Suprapubic skin (tissue), 4 donors: ENCODE data around the gene CAMTA1. TPM values are rescaled to one million over a fixed set of nuclear protein-coding genes. Genes with fewer than 3 reads are reported as not detected.

Source experiments
- DNase-seq, 2 donors: peaks; one replicate each; pipeline ENCODE4 v3.0.0-alpha.2; 2019; ENCODE audit warnings: low spot score in 2 of 2
- H3K27ac ChIP-seq: fragments of 200-600 bp; sonication (generic); one replicate; pipeline ENCODE4 v1.5.1; 2019
- H3K27me3 ChIP-seq: fragments of 200-600 bp; sonication (generic); one replicate; pipeline ENCODE4 v1.5.1; 2019
- H3K36me3 ChIP-seq: fragments of 200-600 bp; sonication (generic); one replicate; pipeline ENCODE4 v1.5.1; 2019
- H3K4me1 ChIP-seq: fragments of 200-600 bp; sonication (generic); one replicate; pipeline ENCODE4 v1.5.1; 2019
- H3K4me3 ChIP-seq: fragments of 200-600 bp; sonication (generic); one replicate; pipeline ENCODE4 v1.5.1; 2019; ENCODE audit warnings: mild to moderate bottlenecking
- H3K9me3 ChIP-seq: fragments of 200-600 bp; sonication (generic); one replicate; pipeline ENCODE4 v1.5.1; 2019
- CTCF ChIP-seq, 2 donors: fragments of 200-600 bp in 1 of 2; fragments of 450-650 bp in 1 of 2; sonication (generic) in 1 of 2; IDR thresholded peaks; one replicate each; pipeline ENCODE4 v1.5.1; 2016 to 2019; ENCODE audit warnings: antibody characterized with exemption in 2 of 2, mild to moderate bottlenecking in 1 of 2, moderate library complexity in 1 of 2
- EP300 ChIP-seq: sonication (generic); formaldehyde crosslinking; IDR thresholded peaks from one replicate; pipeline ENCODE4 v1.6.1; 2017; ENCODE audit warnings: antibody characterized with exemption
- POLR2A ChIP-seq, 2 donors: fragments of 450-650 bp; IDR thresholded peaks; one replicate each; pipeline ENCODE4 v1.6.1; 2017; ENCODE audit warnings: antibody characterized with exemption in 2 of 2, mild to moderate bottlenecking in 2 of 2, moderate library complexity in 2 of 2
- POLR2AphosphoS5 ChIP-seq, 3 donors: sonication (generic); formaldehyde crosslinking; IDR thresholded peaks; one replicate each; pipeline ENCODE4 v1.6.1; 2017; ENCODE audit warnings: antibody characterized with exemption in 3 of 3
- WGBS: methylation state at CpG from one replicate; pipeline ENCODE4 v1.1.5; 2018; 5-methylcytosine and 5-hydroxymethylcytosine counted together
- total RNA-seq, 4 donors: library from RNA; depleted of rRNA; stranded (reverse); fragments of >200 nt; gene quantifications; one replicate each; pipeline ENCODE4 v1.1.0, GENCODE V29; 2016

The CAMTA1 gene
- total RNA-seq, 4 donors from 2014 or later: 40.4 to 54.1 (median 46.6) TPM

DNA sequence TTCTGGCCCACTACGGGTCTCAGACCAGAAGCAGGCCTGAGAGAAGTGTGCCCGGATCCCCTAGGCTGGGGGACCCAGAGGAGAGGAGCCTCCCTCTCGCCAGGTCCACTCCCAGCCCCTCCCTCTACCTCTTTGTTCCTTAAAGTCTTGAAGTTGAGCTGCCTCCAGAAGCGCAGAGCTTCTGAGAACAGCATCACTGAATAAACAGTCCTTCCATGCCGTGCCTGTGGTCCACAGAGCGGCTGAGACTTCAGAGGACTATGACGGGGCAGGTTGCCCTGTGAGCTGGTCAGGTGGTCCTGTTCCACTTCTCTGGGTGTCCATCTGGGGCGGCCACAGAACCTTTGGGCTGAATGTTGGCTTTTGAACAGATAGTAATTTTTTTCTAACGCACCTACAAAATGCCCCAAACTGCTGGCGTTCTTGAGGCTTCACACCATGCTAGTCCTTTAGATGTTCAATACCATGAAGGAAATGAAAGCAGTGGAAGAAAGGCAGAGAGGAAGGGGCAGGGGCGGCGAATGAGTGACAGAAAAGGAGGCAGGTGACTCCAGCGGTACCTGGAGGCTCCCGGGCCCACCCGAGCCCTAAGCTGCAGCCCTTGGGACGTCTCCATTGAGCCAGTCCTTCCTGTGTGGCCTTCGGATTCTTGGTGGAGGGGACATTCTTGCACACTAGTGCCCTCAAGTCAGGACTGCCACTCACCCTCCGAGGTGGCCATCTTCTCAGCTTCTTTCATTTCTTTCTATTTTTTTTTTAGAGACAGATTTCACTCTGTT lies 746.5 kb downstream of the CAMTA1 start:
- Histone ChIP-seq H3K4me1 (peaks cover 3% of the 10 kb centered on the region), H3K4me3 (no peak overlapping the region), H3K27ac (no peak overlapping the region), H3K27me3 (peaks cover 49% of the 10 kb centered on the region), H3K9me3 (no peaks in the 10 kb centered on the region), H3K36me3 (no peaks in the 10 kb centered on the region)
- TF ChIP-seq POLR2AphosphoS5 (IDR thresholded peaks at IDR 0.05) (no peak), CTCF (IDR thresholded peaks at IDR 0.05) (no peak), EP300 (no peak), POLR2A (IDR thresholded peaks at IDR 0.05) (no peak)
- DNase-seq: no peak
- whole genome bisulfite sequencing: 92% methylated on average over 16 of the region's 18 CpGs

DNA sequence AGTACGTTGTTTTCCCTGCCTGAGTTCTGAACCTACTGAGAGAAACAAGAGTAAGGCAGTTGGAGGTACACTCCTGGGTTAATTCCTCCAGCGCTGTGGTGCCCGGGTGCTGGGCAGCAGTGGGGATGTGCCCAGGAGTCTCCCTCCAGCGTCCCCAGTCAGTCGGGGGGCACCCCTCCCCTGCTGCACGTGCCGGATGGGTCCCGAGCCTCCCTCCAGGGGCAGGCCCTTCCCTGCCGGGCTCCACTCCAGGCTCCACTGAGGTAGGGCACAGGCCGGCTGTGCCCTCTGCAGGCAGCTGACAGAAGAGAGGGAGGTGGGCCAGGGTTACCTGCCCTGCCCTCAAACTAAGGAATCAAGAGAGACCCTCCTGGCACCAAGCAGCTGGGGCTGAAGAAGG lies 747.8 kb downstream of the CAMTA1 start:
- no peak overlapping the region for H3K4me3 ChIP-seq
- 84% methylated on average over 9 of the region's 10 CpGs for WGBS
- peaks cover 56% of the 10 kb centered on the region for H3K27me3 ChIP-seq
- H3K27ac ChIP-seq: no peak overlapping the region
- TF ChIP-seq POLR2A (IDR thresholded peaks at IDR 0.05) (no peak), POLR2AphosphoS5 (IDR thresholded peaks at IDR 0.05) (no peak)
- H3K36me3 ChIP-seq: no peaks in the 10 kb centered on the region
- peaks cover 3% of the 10 kb centered on the region for H3K4me1 ChIP-seq
- DNase-seq: no peak
- H3K9me3 ChIP-seq: no peaks in the 10 kb centered on the region

DNA sequence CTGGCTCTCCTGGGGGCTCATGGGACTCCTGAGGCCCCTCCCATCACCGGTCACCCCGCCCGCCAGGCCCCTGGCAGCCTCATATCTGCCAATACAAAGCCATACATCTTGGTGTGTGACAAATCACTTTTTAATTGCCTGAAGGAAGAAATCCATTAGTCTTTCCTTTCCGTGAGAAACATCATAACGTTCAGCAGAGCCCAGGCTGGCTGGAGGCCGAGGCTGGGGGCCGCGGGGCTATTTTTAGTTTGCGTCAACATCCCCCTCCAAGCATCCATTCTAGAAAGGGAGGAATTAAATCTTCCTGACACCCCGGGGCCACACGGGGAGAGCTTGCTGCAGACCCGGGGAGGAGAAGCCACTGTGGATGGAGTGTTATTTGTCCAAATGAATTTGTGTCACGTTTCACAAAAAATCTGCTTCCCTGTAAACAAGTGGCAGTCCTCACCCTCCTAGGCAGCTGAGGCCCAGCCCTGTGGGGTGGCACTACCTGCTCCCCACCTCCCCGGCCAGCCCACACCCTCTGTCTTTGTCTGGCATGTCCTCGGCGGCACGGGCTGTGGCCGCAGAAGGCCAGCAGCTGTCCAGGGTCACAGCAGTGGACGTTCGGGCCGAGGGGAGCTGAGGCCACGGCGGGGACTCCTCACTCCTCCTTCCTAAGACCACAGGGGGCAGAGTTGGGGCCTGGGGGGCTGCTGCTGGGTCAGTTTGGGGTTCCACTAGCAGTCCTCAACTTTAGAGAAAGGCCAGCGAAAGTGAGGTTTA lies 749.0 kb downstream of the CAMTA1 start:
- 19% methylated on average over 18 of the region's 24 CpGs for WGBS
- H3K36me3 ChIP-seq: no peaks in the 10 kb centered on the region
- no peak for DNase-seq
- peaks cover 3% of the 10 kb centered on the region for H3K4me1 ChIP-seq
- H3K4me3 ChIP-seq: no peak overlapping the region
- no peak overlapping the region for H3K27ac ChIP-seq
- TF ChIP-seq CTCF (IDR thresholded peaks at IDR 0.05): no peak
- no peak for TF ChIP-seq EP300
- TF ChIP-seq POLR2A (IDR thresholded peaks at IDR 0.05): no peak
- no peak for TF ChIP-seq POLR2AphosphoS5 (IDR thresholded peaks at IDR 0.05)
- no peaks in the 10 kb centered on the region for H3K9me3 ChIP-seq
- peaks cover 56% of the 10 kb centered on the region for H3K27me3 ChIP-seq

DNA sequence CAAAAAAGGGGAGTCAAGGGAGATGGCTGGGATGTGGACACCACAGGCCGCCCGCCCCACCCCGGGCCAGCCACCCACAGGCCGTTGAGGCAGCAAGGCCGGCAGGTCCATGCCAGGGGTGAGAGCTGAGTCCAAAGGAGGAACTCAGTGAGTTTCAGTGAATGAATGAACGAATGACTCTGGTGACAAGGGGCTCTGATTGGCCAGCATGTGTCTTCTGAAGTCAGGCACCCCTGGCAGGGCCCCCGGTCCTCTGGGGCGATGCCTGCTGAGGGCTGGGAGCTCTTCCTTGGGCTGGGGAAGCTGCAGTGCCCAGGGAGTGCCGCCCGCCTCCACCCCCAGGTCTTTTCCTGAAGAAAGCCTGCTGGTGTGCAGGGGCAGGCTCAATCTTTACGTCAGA lies 749.8 kb downstream of the CAMTA1 start:
- no peak overlapping the region for H3K4me3 ChIP-seq
- TF ChIP-seq POLR2AphosphoS5 (IDR thresholded peaks at IDR 0.05): no peak
- peaks cover 52% of the 10 kb centered on the region for H3K27me3 ChIP-seq
- 73% methylated on average over 11 of the region's 11 CpGs for WGBS
- no peak overlapping the region for H3K27ac ChIP-seq
- H3K4me1 ChIP-seq: peaks cover 6% of the 10 kb centered on the region
- no peak for DNase-seq
- no peaks in the 10 kb centered on the region for H3K9me3 ChIP-seq
- no peaks in the 10 kb centered on the region for H3K36me3 ChIP-seq

DNA sequence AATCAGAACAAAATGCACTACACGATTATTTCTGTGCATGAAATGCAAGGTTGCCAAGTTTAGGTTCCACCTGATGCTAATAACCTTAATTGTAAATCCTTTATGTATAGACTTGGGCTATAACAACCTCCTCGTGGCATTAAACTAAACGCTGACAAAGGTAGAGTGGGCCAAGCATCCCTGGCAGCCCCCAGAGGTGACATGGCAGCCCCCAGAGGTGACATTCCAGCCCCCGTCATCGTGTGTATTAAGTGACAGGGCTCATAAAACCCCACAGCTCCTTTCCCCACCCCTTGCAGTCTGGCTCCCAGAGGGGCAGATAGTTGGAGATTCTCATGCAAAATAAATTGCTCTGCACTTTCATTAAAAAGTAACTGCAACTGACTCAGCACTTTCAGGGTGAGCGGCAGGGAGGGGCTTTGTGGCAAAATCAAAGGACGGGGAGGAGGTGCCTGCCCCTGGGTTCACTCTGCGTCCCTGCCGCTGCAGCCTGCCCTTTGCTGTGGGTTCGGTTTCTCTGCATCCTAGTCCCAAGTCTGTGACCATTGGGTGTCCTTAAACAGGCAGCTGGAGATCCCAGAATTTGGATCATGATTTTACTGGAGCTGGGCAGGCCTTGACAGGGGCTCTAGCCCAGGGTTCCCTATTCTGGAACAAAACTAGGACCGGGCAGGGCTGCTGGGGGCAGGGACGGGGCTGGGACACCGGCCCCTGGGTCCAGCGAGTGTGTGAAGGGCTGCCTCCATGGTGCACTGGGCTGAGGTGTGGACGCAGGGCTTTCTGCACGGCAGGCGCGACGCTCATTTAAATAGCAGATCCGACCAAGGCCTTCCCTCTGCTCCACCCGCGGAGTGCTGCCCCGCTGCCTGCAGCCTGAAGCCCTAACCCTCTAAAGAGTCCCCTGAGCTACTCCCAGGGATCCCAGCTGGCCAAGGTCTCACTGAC lies 751.0 kb downstream of the CAMTA1 start:
- no peaks in the 10 kb centered on the region for H3K36me3 ChIP-seq
- H3K4me3 ChIP-seq: no peak overlapping the region
- no peak for TF ChIP-seq EP300
- TF ChIP-seq POLR2AphosphoS5 (IDR thresholded peaks at IDR 0.05): no peak
- TF ChIP-seq CTCF (IDR thresholded peaks at IDR 0.05): no peak
- no peak for TF ChIP-seq POLR2A (IDR thresholded peaks at IDR 0.05)
- WGBS: 54% methylated on average over 20 of the region's 23 CpGs
- no peak overlapping the region for H3K27ac ChIP-seq
- H3K4me1 ChIP-seq: peaks cover 6% of the 10 kb centered on the region
- no peaks in the 10 kb centered on the region for H3K9me3 ChIP-seq
- peaks cover 56% of the 10 kb centered on the region for H3K27me3 ChIP-seq
- DNase-seq: no peak
